H1 (cell line): ENCODE data around the gene CAMTA1. TPM values are rescaled to one million over a fixed set of nuclear protein-coding genes. Genes with fewer than 3 reads are reported as not detected.

Experiments used
- JUND ChIP-seq: IDR thresholded peaks from 2 replicates; pipeline ENCODE4 v1.6.1; 2011; ENCODE audit warnings: mild to moderate bottlenecking, improper control_type of control experiment, low read length
- polyA plus RNA-seq, 7 experiments: library from polyadenylated mRNA; depleted of rRNA in 3 of 7; stranded (reverse) in 5 of 7; unstranded in 2 of 7; fragments of >200 nt in 5 of 7; fragments of 200-250 nt in 2 of 7; gene quantifications; 1 replicate in 5 of 7; 2 replicates in 1 of 7; 4 replicates in 1 of 7; pipeline versions ENCODE4 v1.2.1 to v1.2.3, GENCODE V29; 2011 to 2013; ENCODE audit warnings: missing spikeins in 2 of 7, mixed read lengths in 2 of 7
- total RNA-seq: library from RNA; stranded (reverse); fragmentation: NEBNext Ultra II Directional; extraction: Animal tissue kit (Norgen Biotek cat#: 25700); gene quantifications from 2 replicates; pipeline ENCODE4 v1.2.1, GENCODE V29; 2021

Gene CAMTA1
- total and polyA plus RNA-seq, 2 of the 8 experiments (the other 6 are each of a cell fraction or from before 2014, with no cell fraction given), result 65.0 to 119 TPM

- no peak for TF ChIP-seq JUND
Observed at GRCh38 chr1:7566417-7567375, 781.4 kb downstream of the CAMTA1 start (continued).
